K562 (cell line): Measurements from ENCODE around the gene SEC63. TPM values are rescaled to one million over a fixed set of nuclear protein-coding genes. Genes with fewer than 3 reads are reported as not detected.

Experiments used
- AFF1 ChIP-seq, 2 experiments: fragments of 450-650 bp; IDR thresholded peaks; 2 replicates each; pipeline ENCODE4 v1.6.1; 2018; ENCODE audit warnings: mild to moderate bottlenecking in 2 of 2, low read depth in 1 of 2; ENCODE audit not compliant: partially characterized antibody in 2 of 2
- CBX5 ChIP-seq: IDR thresholded peaks from 2 replicates; pipeline ENCODE4 v1.6.1; 2014; ENCODE audit warnings: low read depth, borderline replicate concordance
- ELF1 ChIP-seq: fragments of 200-800 bp; sonication (Bioruptor generic); IDR thresholded peaks from 2 replicates; pipeline ENCODE4 v1.6.1; 2016; ENCODE audit warnings: missing genetic modification characterization, missing compliant biosample characterization
- HDAC1 ChIP-seq, 2 experiments: fragments of 450-650 bp; IDR thresholded peaks; 2 replicates each; pipeline ENCODE4 v1.6.1; 2016 to 2017; ENCODE audit warnings: inconsistent platforms in 1 of 2, mild to moderate bottlenecking in 1 of 2, moderate library complexity in 1 of 2
- RAD21 ChIP-seq, 2 experiments: fragments of 250-450 bp in 1 of 2; fragments of 450-650 bp in 1 of 2; sonication (Bioruptor Pico) in 1 of 2; formaldehyde crosslinking in 1 of 2; IDR thresholded peaks in 1 of 2; conservative IDR thresholded peaks in 1 of 2; 2 replicates each; pipeline versions ENCODE4 v1.4.0 to v1.8.0; 2020 to 2022; ENCODE audit warnings: mild to moderate bottlenecking in 2 of 2, moderate library complexity in 1 of 2
- SUPT5H ChIP-seq: fragments of 450-650 bp; IDR thresholded peaks from 2 replicates; pipeline ENCODE4 v1.6.1; 2016
- TFAP4 ChIP-seq: sonication (generic); formaldehyde crosslinking; IDR thresholded peaks from 2 replicates; pipeline ENCODE4 v1.8.0; 2022; ENCODE audit warnings: missing genetic modification reagents, mild to moderate bottlenecking, moderate library complexity, borderline replicate concordance
- ZNF431 ChIP-seq: sonication (generic); formaldehyde crosslinking; IDR thresholded peaks from 2 replicates; pipeline ENCODE4 v1.8.0; 2022; ENCODE audit warnings: mild to moderate bottlenecking, missing genetic modification reagents
- polyA plus RNA-seq, 8 experiments: library from polyadenylated mRNA; depleted of rRNA in 4 of 8; stranded (reverse) in 5 of 8; unstranded in 3 of 8; fragments of >200 nt; fragmentation: Nextera tagmentation in 2 of 8; fragmentation: Illumina TruSeq in 1 of 8; extraction: Ambion mirVana in 2 of 8; extraction: Trizol in 1 of 8; gene quantifications; 2 replicates each; pipeline versions ENCODE4 v1.2.1 to v1.2.3, GENCODE V29; 2011 to 2014; ENCODE audit warnings: inconsistent platforms in 1 of 8, missing spikeins in 1 of 8
- total RNA-seq, 7 experiments: library from RNA; depleted of rRNA in 6 of 7; stranded (reverse); fragments of >200 nt in 6 of 7; fragmentation: Illumina TruSeq in 2 of 7; extraction: Trizol in 2 of 7; gene quantifications; 2 replicates each; pipeline versions ENCODE4 v1.2.1 to v1.2.3, GENCODE V29; 2011 to 2021; ENCODE audit warnings: low replicate concordance in 1 of 7
- TF ChIP-seq, protein P1 (sequence below), 2 experiments: fragments of 450-650 bp; formaldehyde crosslinking in 1 of 2; IDR thresholded peaks; 2 replicates each; pipeline versions ENCODE4 v1.4.0 to v1.6.1; 2014 to 2020; ENCODE audit warnings: mild to moderate bottlenecking in 2 of 2, borderline replicate concordance in 1 of 2, low read depth in 1 of 2
- TF ChIP-seq, protein P2 (sequence below): fragments of 450-650 bp; IDR thresholded peaks from 2 replicates; pipeline ENCODE4 v1.6.1; 2014; ENCODE audit warnings: low read depth, mild to moderate bottlenecking, moderate library complexity, borderline replicate concordance

SEC63 gene
- total and polyA plus RNA-seq, 9 of the 15 experiments (the other 6 are each of a cell fraction or from before 2014, with no cell fraction given): 13.8 to 74.6 (median 28.4) TPM

GRCh38 chr6:107847844-107848802 lies 109.9 kb downstream of the SEC63 start (continued):
- TF ChIP-seq, protein P1, sequence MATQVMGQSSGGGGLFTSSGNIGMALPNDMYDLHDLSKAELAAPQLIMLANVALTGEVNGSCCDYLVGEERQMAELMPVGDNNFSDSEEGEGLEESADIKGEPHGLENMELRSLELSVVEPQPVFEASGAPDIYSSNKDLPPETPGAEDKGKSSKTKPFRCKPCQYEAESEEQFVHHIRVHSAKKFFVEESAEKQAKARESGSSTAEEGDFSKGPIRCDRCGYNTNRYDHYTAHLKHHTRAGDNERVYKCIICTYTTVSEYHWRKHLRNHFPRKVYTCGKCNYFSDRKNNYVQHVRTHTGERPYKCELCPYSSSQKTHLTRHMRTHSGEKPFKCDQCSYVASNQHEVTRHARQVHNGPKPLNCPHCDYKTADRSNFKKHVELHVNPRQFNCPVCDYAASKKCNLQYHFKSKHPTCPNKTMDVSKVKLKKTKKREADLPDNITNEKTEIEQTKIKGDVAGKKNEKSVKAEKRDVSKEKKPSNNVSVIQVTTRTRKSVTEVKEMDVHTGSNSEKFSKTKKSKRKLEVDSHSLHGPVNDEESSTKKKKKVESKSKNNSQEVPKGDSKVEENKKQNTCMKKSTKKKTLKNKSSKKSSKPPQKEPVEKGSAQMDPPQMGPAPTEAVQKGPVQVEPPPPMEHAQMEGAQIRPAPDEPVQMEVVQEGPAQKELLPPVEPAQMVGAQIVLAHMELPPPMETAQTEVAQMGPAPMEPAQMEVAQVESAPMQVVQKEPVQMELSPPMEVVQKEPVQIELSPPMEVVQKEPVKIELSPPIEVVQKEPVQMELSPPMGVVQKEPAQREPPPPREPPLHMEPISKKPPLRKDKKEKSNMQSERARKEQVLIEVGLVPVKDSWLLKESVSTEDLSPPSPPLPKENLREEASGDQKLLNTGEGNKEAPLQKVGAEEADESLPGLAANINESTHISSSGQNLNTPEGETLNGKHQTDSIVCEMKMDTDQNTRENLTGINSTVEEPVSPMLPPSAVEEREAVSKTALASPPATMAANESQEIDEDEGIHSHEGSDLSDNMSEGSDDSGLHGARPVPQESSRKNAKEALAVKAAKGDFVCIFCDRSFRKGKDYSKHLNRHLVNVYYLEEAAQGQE (IDR thresholded peaks at IDR 0.05; ENCODE audit: borderline replicate concordance): peak; percentile 69; the same call in 1 of the 2 replicates
- TF ChIP-seq, protein P1 (CRISPR knock-in tag; IDR thresholded peaks at IDR 0.05; ENCODE audit: low read depth): no peak
- TF ChIP-seq AFF1 (IDR thresholded peaks at IDR 0.05; ENCODE audit: low read depth in 1 of 2, partially characterized antibody in 2 of 2) (no peak), RAD21 (CRISPR knock-in tag; conservative IDR thresholded peaks at IDR 0.05 in 1 of 2, IDR thresholded peaks at IDR 0.05 in 1 of 2) (peak; percentile 76 to 81), HDAC1 (IDR thresholded peaks at IDR 0.05) (peak in 1 of 2 experiments; percentile 37; a peak in 1 of 4 replicates), ZNF431 (no peak), CBX5 (no peak), ELF1 (peak; percentile 52), SUPT5H (no peak), TFAP4 (CRISPR knock-in tag) (peak; percentile 80; the same call in 1 of the 2 replicates)
- TF ChIP-seq, protein P2, sequence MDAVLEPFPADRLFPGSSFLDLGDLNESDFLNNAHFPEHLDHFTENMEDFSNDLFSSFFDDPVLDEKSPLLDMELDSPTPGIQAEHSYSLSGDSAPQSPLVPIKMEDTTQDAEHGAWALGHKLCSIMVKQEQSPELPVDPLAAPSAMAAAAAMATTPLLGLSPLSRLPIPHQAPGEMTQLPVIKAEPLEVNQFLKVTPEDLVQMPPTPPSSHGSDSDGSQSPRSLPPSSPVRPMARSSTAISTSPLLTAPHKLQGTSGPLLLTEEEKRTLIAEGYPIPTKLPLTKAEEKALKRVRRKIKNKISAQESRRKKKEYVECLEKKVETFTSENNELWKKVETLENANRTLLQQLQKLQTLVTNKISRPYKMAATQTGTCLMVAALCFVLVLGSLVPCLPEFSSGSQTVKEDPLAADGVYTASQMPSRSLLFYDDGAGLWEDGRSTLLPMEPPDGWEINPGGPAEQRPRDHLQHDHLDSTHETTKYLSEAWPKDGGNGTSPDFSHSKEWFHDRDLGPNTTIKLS: no peak
